ENCODE data around the gene MYOM1.

DNA sequence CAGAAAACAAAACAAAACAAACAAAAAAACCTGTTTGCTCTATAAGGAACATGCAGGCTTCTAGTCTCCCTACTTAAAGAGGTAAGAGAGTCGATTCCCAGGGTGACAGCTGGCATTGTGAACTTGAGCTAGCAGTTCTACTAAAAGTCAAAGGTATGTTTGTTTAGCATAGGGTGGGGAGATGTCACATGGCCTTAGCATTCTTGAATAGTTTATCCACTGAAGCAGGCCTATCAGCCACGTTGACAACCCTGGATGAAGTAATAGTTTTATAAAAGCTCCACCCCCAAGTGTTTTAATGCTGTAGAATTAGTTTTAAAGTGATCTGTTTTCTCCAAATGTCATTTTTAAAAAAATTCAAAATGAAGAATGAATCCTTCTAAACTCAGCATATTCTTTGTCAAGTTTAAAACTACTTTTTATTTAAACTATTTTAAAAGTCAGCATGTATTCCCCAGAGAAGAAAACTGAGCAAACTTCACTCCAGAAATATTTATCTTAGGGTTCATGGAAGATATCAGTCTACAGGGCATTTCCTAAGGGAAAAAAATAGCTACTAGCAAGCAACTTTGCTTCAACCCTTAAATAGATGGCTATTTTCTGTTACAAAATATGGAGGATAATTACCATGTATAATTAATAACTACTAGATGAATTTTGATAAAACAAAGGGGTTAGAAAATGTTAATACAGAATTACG is 1.7 kb downstream of the MYOM1 start:
- TF ChIP-seq, protein P1, sequence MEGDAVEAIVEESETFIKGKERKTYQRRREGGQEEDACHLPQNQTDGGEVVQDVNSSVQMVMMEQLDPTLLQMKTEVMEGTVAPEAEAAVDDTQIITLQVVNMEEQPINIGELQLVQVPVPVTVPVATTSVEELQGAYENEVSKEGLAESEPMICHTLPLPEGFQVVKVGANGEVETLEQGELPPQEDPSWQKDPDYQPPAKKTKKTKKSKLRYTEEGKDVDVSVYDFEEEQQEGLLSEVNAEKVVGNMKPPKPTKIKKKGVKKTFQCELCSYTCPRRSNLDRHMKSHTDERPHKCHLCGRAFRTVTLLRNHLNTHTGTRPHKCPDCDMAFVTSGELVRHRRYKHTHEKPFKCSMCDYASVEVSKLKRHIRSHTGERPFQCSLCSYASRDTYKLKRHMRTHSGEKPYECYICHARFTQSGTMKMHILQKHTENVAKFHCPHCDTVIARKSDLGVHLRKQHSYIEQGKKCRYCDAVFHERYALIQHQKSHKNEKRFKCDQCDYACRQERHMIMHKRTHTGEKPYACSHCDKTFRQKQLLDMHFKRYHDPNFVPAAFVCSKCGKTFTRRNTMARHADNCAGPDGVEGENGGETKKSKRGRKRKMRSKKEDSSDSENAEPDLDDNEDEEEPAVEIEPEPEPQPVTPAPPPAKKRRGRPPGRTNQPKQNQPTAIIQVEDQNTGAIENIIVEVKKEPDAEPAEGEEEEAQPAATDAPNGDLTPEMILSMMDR (IDR thresholded peaks at IDR 0.05): no peak
- TF ChIP-seq POLR2AphosphoS5 (IDR thresholded peaks at IDR 0.05) (no peak), POLR2A (IDR thresholded peaks at IDR 0.05; ENCODE audit: low read depth) (no peak)

Measured in esophagus muscularis mucosa (tissue), 3 donors.